Heart right ventricle (tissue), 16 donors: ENCODE results near the gene EFCAB14. TPM values are rescaled to one million over a fixed set of nuclear protein-coding genes. Genes with fewer than 3 reads are reported as not detected.

Experiments
- ATAC-seq, 8 donors: fragments of 200-7000 bp; cut with Tn5 transposase; one replicate each; pipeline ENCODE4 v1.9.1; 2020; ENCODE audit warnings: mild to moderate bottlenecking in 8 of 8, moderate library complexity in 8 of 8, moderate number of reproducible peaks in 1 of 8
- DNase-seq, 2 donors: peaks; one replicate each; pipeline ENCODE4 v3.0.0-alpha.2; 2020
- H3K27ac ChIP-seq, 10 donors: fragments of 200-600 bp; sonication (generic) in 2 of 10; one replicate each; pipeline versions ENCODE4 v1.5.0 to v1.8.0; 2020 to 2022; ENCODE audit warnings: mild to moderate bottlenecking in 3 of 10
- H3K27me3 ChIP-seq, 7 donors: fragments of 200-600 bp; one replicate each; pipeline ENCODE4 v1.8.0; 2021 to 2022; ENCODE audit warnings: mild to moderate bottlenecking in 2 of 7
- H3K36me3 ChIP-seq, 9 donors: fragments of 200-600 bp; sonication (generic) in 1 of 9; one replicate each; pipeline versions ENCODE4 v1.5.0 to v1.8.0; 2020 to 2022; ENCODE audit warnings: mild to moderate bottlenecking in 2 of 9
- H3K4me1 ChIP-seq, 9 donors: fragments of 200-600 bp; sonication (generic) in 1 of 9; one replicate each; pipeline versions ENCODE4 v1.5.0 to v1.8.0; 2020 to 2022; ENCODE audit warnings: mild to moderate bottlenecking in 4 of 9
- H3K4me3 ChIP-seq, 10 donors: fragments of 200-600 bp; sonication (generic) in 2 of 10; one replicate each; pipeline versions ENCODE4 v1.5.0 to v1.8.0; 2020 to 2022; ENCODE audit warnings: mild to moderate bottlenecking in 7 of 10, moderate library complexity in 2 of 10
- H3K9me3 ChIP-seq, 11 donors: fragments of 200-600 bp in 10 of 11; sonication (generic) in 2 of 11; one replicate each; pipeline versions ENCODE4 v1.5.0 to v1.8.0; 2013 to 2022; ENCODE audit warnings: mild to moderate bottlenecking in 2 of 11, control low read depth in 1 of 11, moderate library complexity in 1 of 11
- CTCF ChIP-seq, 9 donors: fragments of 200-600 bp; sonication (generic) in 2 of 9; IDR thresholded peaks; one replicate each; pipeline versions ENCODE4 v1.5.0 to v1.8.0; 2021 to 2022; ENCODE audit warnings: antibody characterized with exemption in 9 of 9, mild to moderate bottlenecking in 5 of 9, moderate library complexity in 1 of 9
- WGBS, 2 donors: extraction: QIAGEN DNeasy Blood & Tissue Kit; methylation state at CpG; one replicate each; pipeline ENCODE4 v1.1.7; 2013; ENCODE audit warnings: inconsistent platforms in 1 of 2; 5-methylcytosine and 5-hydroxymethylcytosine counted together
- intact Hi-C, 10 donors: fragments of 100-400 bp; cut with DNase I; formaldehyde crosslinking; loops; one replicate each; pipeline versions ENCODE4 v1.11.1 to v1.14.2; 2022
- polyA plus RNA-seq, 2 donors: library from polyadenylated mRNA; stranded (reverse); fragments of 200-250 nt; gene quantifications; one replicate each; pipeline ENCODE4 v1.2.3, GENCODE V29; 2013
- total RNA-seq, 10 donors: library from RNA; stranded (reverse); fragmentation: NEBNext Ultra II Directional in 3 of 10; extraction: Animal tissue kit (Norgen Biotek cat#: 25700) in 3 of 10; gene quantifications; one replicate each; pipeline versions ENCODE4 v1.2.1 to v1.2.4, GENCODE V29; 2021 to 2023
- donor health status: Arrhythmogenic right ventricular cardiomyopathy.
- donor health status: ischemic (EF 13 %, LVEDD 7.1; RV severe dilation, severe dysfunction).
- donor health status: healthy with polysubstance abuse.
- donor health status: DM: no; HTN: yes; CAD: no.
- donor health status: DM: no; HTN: no; CAD: no.
- donor health status: ischemic (EF 25% LVEDD 6.9; RV normal size, moderate dysfunction).
- donor health status: ischemic (EF 25% LVEDD 5.7; RV mildly dilated, moderate dysfunction).
- donor health status: healthy.
- donor health status: DM: yes; HTN: yes; CAD: no.
- donor health status: Ischemic cardiomyopathy.
- donor health status: ischemic (EF 35%, LVEDD 5.7; RV mildly dilated, moderate dysfunction).
- donor health status: nonischemic (EF 11% LVEDD 7.7; RV severe dilation, severe dysfunction).
- donor health status: DM: yes; HTN: yes; CAD: no.
- donor health status: PGD.
- donor health status: ischemic (EF 29% LVEDD 5.4; RV normal size, mild dysfunction).
- donor health status: nonischemic (EF 23%, LVEDD 6.1; RV moderate dilation, normal function).

The EFCAB14 gene
- total and polyA plus RNA-seq, 12 donors: 11.0 to 74.5 (median 59.9) TPM

GRCh38 chr1:46749921-46750404, 31.0 kb upstream of the EFCAB14 start:
- H3K27me3 ChIP-seq: peaks cover 0 to 29% (median 3%) of the 10 kb centered on the region in 7 donors
- DNase-seq: no peak
- H3K4me3 ChIP-seq: no peak overlapping the region
- H3K27ac ChIP-seq: peak overlapping the region in 2 of 10 donors; percentile 3 to 55
- no peaks in the 10 kb centered on the region for H3K9me3 ChIP-seq
- TF ChIP-seq CTCF (IDR thresholded peaks at IDR 0.05): no peak
- WGBS, 2 donors: 49 to 54% methylated on average over 7 of the region's 7 CpGs
- intact Hi-C loops: loop anchor here in 7 of 10 donors (2.0 to 10.0 kb wide), 11 partner anchors 55 to 425 kb away; no protein-coding TSS in a partner anchor
- peak in 5 of 8 donors; percentile 60 to 86 (median 74) for ATAC-seq
- no peaks in the 10 kb centered on the region for H3K4me1 ChIP-seq
- H3K36me3 ChIP-seq: no peaks in the 10 kb centered on the region

- Histone ChIP-seq H3K27ac (peak overlapping the region in 2 of 10 donors; percentile 3 to 55), H3K4me1 (no peaks in the 10 kb centered on the region), H3K27me3 (peaks cover 0 to 29% (median 3%) of the 10 kb centered on the region in 7 donors), H3K9me3 (no peaks in the 10 kb centered on the region), H3K36me3 (no peaks in the 10 kb centered on the region), H3K4me3 (no peak overlapping the region)
- intact Hi-C loops: loop anchor here in 7 of 10 donors (2.0 to 10.0 kb wide), 10 partner anchors 55 to 425 kb away; no protein-coding TSS in a partner anchor
- 75 to 86% methylated on average over 1 of the region's 1 CpG for WGBS, 2 donors
- ATAC-seq (peak in 2 of 8 donors; percentile 8 to 29), DNase-seq (no peak)
- TF ChIP-seq CTCF (IDR thresholded peaks at IDR 0.05): no peak
Measured at GRCh38 chr1:46749404-46749803, 30.5 kb upstream of the EFCAB14 start.

GRCh38 chr1:46747683-46748288, 28.9 kb upstream of the EFCAB14 start:
- H3K9me3 ChIP-seq: no peaks in the 10 kb centered on the region
- ATAC-seq (peak; percentile 74 to 87 (median 84)), DNase-seq (peak in 1 of 2 donors; percentile 41)
- no peak overlapping the region for H3K27ac ChIP-seq
- no peak overlapping the region for H3K4me3 ChIP-seq
- no peaks in the 10 kb centered on the region for H3K36me3 ChIP-seq
- intact Hi-C loops: loop anchor here in 8 of 10 donors (1.0 to 10.0 kb wide), 11 partner anchors 57 to 427 kb away; no protein-coding TSS in a partner anchor
- peak; percentile 57 to 77 (median 71) for TF ChIP-seq CTCF (IDR thresholded peaks at IDR 0.05)
- peaks cover 0 to 37% (median 4%) of the 10 kb centered on the region in 7 donors for H3K27me3 ChIP-seq
- WGBS, 2 donors: 27 to 28% methylated on average over 5 of the region's 5 CpGs
- H3K4me1 ChIP-seq: no peaks in the 10 kb centered on the region

- no peaks in the 10 kb centered on the region for H3K4me1 ChIP-seq
- no peak overlapping the region for H3K27ac ChIP-seq
- no peak for ATAC-seq
- H3K4me3 ChIP-seq: no peak overlapping the region
- no peaks in the 10 kb centered on the region for H3K36me3 ChIP-seq
- DNase-seq: no peak
- no peak for TF ChIP-seq CTCF (IDR thresholded peaks at IDR 0.05)
- intact Hi-C loops: loop anchor here in 5 of 10 donors (10.0 kb wide), 5 partner anchors 63 to 433 kb away; no protein-coding TSS in a partner anchor
- no peaks in the 10 kb centered on the region for H3K9me3 ChIP-seq
- peaks cover 0 to 46% (median 17%) of the 10 kb centered on the region in 7 donors for H3K27me3 ChIP-seq
- 62% methylated on average over 3 of the region's 3 CpGs for WGBS, 2 donors
Measured at GRCh38 chr1:46742069-46742468, 23.2 kb upstream of the EFCAB14 start.
